Astrocyte of the cerebellum (primary cell): Measurements from ENCODE around the gene MTMR3.
"Not testable (repeated sequence)": the region's sequence is repeated elsewhere in the genome, so short reads cannot be mapped to it uniquely, and the experiment has no call there.

Source experiments
- DNase-seq: peaks from one replicate; pipeline ENCODE4 v3.0.0-alpha.2; 2011; ENCODE audit warnings: low read depth
- H3K4me3 ChIP-seq: 2 replicates; pipeline ENCODE4 v1.5.1; 2011; ENCODE audit warnings: mild to moderate bottlenecking, low read depth, low read length, moderate library complexity
- in situ Hi-C: cut with HindIII; loops from 2 replicates; pipeline ENCODE4 v1.10.0; 2017; ENCODE audit warnings: low sequenced_read_pairs
- TF ChIP-seq, protein P1 (sequence below): IDR thresholded peaks from 2 replicates; pipeline ENCODE4 v1.5.1; 2012; ENCODE audit warnings: low read length, low read depth, moderate library complexity, mild to moderate bottlenecking; ENCODE audit errors: missing control alignments

Gene MTMR3

DNA sequence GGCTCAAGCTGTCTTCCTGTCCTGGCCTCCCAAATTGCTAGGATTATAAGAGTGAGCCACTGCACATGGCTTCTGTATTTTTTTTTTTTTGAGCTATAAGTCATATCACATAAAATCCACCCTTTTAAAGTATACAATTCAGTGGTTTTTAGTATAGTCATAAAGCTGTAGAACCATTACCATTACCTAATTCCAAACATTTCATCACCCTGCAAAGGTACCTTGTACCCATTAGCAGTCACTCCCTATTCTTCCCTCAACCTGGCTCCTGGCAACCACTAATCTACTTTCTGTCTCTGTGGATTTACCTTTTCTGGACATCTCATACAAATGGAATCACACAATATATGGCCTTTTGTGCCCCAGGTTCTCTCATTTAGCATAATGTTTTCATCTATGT, 84.5 kb downstream of the MTMR3 start:
- no peak for DNase-seq
- TF ChIP-seq, protein P1, sequence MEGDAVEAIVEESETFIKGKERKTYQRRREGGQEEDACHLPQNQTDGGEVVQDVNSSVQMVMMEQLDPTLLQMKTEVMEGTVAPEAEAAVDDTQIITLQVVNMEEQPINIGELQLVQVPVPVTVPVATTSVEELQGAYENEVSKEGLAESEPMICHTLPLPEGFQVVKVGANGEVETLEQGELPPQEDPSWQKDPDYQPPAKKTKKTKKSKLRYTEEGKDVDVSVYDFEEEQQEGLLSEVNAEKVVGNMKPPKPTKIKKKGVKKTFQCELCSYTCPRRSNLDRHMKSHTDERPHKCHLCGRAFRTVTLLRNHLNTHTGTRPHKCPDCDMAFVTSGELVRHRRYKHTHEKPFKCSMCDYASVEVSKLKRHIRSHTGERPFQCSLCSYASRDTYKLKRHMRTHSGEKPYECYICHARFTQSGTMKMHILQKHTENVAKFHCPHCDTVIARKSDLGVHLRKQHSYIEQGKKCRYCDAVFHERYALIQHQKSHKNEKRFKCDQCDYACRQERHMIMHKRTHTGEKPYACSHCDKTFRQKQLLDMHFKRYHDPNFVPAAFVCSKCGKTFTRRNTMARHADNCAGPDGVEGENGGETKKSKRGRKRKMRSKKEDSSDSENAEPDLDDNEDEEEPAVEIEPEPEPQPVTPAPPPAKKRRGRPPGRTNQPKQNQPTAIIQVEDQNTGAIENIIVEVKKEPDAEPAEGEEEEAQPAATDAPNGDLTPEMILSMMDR, result no peak
- in situ Hi-C loops, result no loop called here
- H3K4me3 ChIP-seq, result no peak overlapping the region

DNA sequence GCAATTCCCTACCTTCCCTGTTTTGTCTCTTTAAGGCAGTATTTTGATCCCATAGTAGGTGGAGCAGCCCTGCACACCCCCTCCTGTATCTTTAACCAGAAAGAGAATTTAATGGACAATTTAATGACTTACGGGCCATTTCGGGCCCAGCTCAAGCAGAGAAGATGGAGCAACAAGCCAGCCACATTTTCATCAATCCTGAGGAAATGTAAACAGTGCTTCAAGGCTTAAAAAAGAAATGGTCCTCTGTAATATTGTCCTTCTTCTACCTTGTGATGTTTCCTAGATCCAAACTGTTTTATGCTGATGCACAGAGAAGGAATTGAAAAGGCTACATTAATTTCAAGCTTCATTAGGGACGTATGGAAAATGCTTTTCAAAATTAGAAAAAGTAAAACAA, 88.6 kb downstream of the MTMR3 start:
- TF ChIP-seq, protein P1, result no peak
- in situ Hi-C loops, result no loop called here
- H3K4me3 ChIP-seq, result no peak overlapping the region
- DNase-seq, result no peak

DNA sequence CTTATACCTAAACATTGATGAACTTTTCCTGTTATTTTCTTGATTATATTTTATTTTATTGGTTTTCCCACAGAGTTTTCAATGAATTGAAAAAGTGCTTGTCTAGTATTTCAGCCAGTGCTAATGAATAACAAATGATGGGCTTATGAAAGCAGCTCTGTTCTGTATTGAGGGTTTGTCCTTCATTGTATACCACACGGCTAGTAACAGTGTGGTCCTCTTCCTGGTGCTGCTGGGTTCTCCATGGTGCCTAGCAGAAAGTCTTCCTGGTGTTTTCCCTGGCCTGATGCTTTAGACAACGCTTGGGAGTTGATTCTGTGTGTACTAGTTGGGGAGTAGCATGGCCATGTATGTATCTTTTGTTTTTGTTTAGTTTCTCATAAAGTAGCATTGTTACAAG, 89.1 kb downstream of the MTMR3 start:
- DNase-seq, result no peak

DNA sequence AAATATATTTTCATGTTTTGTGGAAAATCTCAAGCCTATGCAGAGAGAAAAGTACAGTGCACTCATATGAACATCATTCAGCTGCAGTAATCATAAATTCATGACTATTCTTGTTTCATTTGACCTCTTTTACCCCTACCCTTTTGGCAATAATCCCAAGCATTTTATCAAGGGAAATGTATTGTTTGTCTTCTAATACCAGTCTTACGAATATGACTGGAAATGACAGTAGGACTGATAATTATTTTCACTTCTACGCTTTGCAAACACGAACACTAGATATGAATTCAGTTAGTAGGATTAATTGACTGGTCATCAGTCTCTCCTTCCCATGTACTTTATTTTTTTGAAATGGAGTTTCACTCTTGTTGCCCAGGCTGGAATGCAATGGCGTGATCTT, 90.3 kb downstream of the MTMR3 start:
- no peak overlapping the region for H3K4me3 ChIP-seq
- no peak for DNase-seq
- in situ Hi-C loops, result no loop called here
- TF ChIP-seq, protein P1, result no peak

More for the DNA sequence above, 89.1 kb downstream of the MTMR3 start:
- in situ Hi-C loops, result no loop called here
- no peak overlapping the region for H3K4me3 ChIP-seq
- TF ChIP-seq, protein P1, result no peak

DNA sequence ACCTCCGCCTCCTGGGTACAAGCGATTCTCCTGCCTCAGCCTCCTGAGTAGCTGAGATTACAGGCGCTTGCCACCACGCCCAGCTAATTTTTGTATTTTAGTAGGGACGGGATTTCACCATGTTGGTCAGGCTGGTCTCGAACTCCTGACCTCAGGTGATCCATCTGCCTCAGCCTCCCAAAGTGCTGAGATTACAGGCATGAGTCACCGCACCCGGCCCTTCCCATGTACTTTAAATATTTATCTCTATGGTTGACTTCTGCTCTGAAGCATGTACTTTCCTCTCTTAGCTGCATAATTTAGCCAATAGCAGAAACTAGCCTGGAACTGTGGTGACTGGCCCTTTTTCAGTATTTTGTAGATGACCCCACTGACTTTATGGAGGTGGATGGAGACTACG, 90.7 kb downstream of the MTMR3 start:
- in situ Hi-C loops, H3K4me3 ChIP-seq, DNase-seq: not testable (repeated sequence)

DNA sequence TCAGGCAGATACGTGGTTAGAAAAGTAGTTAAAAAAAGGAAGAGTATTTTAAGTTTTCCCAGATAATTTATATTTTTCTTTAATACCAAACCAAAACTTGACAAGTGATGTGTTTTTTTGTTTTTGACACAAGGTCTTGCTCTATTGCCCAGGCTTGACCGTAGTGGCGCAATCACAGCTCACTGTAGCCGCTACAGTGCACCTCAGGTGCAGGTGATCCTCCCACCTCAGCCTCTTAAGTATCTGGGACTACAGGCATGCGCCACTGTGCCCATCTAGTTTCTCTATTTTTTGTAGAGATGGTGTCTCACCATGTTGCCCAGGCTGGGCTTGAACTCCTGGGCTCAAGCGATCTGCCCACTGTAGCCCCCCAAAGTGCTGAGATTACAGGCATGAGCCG, 92.5 kb downstream of the MTMR3 start:
- TF ChIP-seq, protein P1, result no peak
- no peak overlapping the region for H3K4me3 ChIP-seq
- no peak for DNase-seq
- in situ Hi-C loops, result no loop called here

DNA sequence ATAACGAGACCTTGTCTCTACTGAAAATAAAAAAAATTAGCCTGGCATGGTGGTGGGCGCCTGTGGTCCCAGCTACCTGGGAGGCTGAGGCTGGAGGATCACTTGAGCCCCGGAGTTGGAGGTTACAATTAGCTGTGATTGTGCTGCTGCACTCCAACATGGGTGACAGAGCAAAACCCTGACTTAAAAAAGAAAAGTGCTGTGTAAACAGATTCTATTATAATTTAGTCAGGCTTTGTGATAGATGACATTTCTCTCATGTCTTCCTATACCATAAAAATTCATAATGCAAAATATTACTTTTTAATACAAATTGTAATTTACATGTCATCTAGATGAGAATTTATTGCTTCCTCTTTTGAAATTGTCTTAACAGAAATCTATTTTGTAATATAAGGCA, 94.1 kb downstream of the MTMR3 start:
- TF ChIP-seq, protein P1, result no peak
- in situ Hi-C loops, result no loop called here

More for the DNA sequence above, 94.1 kb downstream of the MTMR3 start:
- H3K4me3 ChIP-seq, result no peak overlapping the region
- no peak for DNase-seq
